Measurements from ENCODE around the gene CCL26. TPM values are rescaled to one million over a fixed set of nuclear protein-coding genes. Genes with fewer than 3 reads are reported as not detected.

The CCL26 gene
- total and polyA plus RNA-seq, 2 of the 13 experiments (the other 11 are each of a cell fraction or from before 2014, with no cell fraction given): 0.16 TPM; not detected in 1

DNA sequence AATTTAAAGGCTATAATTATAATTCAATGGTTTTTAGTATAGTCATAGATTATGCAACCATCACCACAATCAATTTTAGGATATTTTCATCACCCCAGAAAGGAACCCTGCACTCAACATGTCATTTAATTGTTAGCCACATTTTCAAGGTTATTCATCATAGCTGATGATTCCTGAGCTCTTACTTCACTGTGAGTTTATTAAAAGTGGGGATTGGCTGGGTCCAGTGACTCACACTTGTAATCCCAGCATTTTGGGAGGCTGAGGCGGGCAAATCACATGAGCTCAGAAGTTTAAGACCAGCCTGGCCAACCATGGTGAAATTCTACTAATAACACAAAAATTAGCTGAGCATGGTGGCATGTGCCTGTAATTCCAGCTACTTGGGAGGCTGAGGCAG lies 787 bp downstream of the CCL26 start:
- Histone ChIP-seq H3K27ac (ENCODE audit: extremely low read length, insufficient read depth, low read length) (no peak overlapping the region), H3K4me1 (ENCODE audit: insufficient read depth, low read length) (peaks cover 20% of the 10 kb centered on the region), H3K27me3 (ENCODE audit: control insufficient read depth in 1 of 2, insufficient read depth in 2 of 2, low read length in 2 of 2) (peaks cover 0 to 3% of the 10 kb centered on the region in 2 experiments; a peak in 1 of 5 replicates), H3K36me3 (replicated peaks in 1 of 2; ENCODE audit: control insufficient read depth in 1 of 2, insufficient read depth in 2 of 2, low read length in 2 of 2) (no peaks in the 10 kb centered on the region), H3K79me2 (ENCODE audit: insufficient read depth, low read length) (no peaks in the 10 kb centered on the region), H3K9me3 (ENCODE audit: low read length) (no peaks in the 10 kb centered on the region), H4K20me1 (ENCODE audit: insufficient read depth, low read length) (no peaks in the 10 kb centered on the region), H3K4me2 (ENCODE audit: low read depth, low read length) (no peak overlapping the region), H2AFZ (ENCODE audit: low read length) (no peak overlapping the region), H3K9ac (ENCODE audit: insufficient read depth, low read depth, low read length) (no peak overlapping the region), H3K4me3 (replicated peaks in 1 of 3; ENCODE audit: insufficient read depth in 1 of 3, low read depth in 2 of 3, low read length in 3 of 3) (no peak overlapping the region)
- CTCF ChIA-PET (ENCODE audit: low intra/inter-chr PET ratio, low total read pairs): no interaction called here
- WGBS (ENCODE audit: low lambda C conversion rate): 69% methylated on average over 1 of the region's 1 CpG
- in situ Hi-C loops (cut with HindIII; ENCODE audit: extremely low pct_ligation_motif_present, low pct_unique_long_range_greater_than_20kb): no loop called here
- intact Hi-C loops (cut with micrococcal nuclease; ENCODE audit: unreplicated experiment): no loop called here
- POLR2A ChIA-PET: no interaction called here
- ATAC-seq (no peak), DNase-seq (ENCODE audit: low spot score) (no peak), FAIRE-seq (no peak)
- no TSS peak for BruUV-seq (replicated peaks)
- TF ChIP-seq, protein P1, sequence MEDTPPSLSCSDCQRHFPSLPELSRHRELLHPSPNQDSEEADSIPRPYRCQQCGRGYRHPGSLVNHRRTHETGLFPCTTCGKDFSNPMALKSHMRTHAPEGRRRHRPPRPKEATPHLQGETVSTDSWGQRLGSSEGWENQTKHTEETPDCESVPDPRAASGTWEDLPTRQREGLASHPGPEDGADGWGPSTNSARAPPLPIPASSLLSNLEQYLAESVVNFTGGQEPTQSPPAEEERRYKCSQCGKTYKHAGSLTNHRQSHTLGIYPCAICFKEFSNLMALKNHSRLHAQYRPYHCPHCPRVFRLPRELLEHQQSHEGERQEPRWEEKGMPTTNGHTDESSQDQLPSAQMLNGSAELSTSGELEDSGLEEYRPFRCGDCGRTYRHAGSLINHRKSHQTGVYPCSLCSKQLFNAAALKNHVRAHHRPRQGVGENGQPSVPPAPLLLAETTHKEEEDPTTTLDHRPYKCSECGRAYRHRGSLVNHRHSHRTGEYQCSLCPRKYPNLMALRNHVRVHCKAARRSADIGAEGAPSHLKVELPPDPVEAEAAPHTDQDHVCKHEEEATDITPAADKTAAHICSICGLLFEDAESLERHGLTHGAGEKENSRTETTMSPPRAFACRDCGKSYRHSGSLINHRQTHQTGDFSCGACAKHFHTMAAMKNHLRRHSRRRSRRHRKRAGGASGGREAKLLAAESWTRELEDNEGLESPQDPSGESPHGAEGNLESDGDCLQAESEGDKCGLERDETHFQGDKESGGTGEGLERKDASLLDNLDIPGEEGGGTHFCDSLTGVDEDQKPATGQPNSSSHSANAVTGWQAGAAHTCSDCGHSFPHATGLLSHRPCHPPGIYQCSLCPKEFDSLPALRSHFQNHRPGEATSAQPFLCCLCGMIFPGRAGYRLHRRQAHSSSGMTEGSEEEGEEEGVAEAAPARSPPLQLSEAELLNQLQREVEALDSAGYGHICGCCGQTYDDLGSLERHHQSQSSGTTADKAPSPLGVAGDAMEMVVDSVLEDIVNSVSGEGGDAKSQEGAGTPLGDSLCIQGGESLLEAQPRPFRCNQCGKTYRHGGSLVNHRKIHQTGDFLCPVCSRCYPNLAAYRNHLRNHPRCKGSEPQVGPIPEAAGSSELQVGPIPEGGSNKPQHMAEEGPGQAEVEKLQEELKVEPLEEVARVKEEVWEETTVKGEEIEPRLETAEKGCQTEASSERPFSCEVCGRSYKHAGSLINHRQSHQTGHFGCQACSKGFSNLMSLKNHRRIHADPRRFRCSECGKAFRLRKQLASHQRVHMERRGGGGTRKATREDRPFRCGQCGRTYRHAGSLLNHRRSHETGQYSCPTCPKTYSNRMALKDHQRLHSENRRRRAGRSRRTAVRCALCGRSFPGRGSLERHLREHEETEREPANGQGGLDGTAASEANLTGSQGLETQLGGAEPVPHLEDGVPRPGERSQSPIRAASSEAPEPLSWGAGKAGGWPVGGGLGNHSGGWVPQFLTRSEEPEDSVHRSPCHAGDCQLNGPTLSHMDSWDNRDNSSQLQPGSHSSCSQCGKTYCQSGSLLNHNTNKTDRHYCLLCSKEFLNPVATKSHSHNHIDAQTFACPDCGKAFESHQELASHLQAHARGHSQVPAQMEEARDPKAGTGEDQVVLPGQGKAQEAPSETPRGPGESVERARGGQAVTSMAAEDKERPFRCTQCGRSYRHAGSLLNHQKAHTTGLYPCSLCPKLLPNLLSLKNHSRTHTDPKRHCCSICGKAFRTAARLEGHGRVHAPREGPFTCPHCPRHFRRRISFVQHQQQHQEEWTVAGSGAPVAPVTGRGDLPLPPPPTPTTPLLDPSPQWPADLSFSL (CRISPR knock-in tag; IDR thresholded peaks at IDR 0.05): no peak
- TF ChIP-seq GABPB1 (CRISPR knock-in tag; IDR thresholded peaks at IDR 0.05): no peak
- TF ChIP-seq, protein P2, sequence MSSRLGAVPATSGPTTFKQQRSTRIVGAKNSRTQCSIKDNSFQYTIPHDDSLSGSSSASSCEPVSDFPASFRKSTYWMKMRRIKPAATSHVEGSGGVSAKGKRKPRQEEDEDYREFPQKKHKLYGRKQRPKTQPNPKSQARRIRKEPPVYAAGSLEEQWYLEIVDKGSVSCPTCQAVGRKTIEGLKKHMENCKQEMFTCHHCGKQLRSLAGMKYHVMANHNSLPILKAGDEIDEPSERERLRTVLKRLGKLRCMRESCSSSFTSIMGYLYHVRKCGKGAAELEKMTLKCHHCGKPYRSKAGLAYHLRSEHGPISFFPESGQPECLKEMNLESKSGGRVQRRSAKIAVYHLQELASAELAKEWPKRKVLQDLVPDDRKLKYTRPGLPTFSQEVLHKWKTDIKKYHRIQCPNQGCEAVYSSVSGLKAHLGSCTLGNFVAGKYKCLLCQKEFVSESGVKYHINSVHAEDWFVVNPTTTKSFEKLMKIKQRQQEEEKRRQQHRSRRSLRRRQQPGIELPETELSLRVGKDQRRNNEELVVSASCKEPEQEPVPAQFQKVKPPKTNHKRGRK (CRISPR knock-in tag; IDR thresholded peaks at IDR 0.05): no peak
- TF ChIP-seq ZNF737 (CRISPR knock-in tag; IDR thresholded peaks at IDR 0.05; ENCODE audit: borderline replicate concordance): no peak
- no peak for TF ChIP-seq ZNF670 (CRISPR knock-in tag; IDR thresholded peaks at IDR 0.05; ENCODE audit: borderline replicate concordance)
- TF ChIP-seq U2AF1 (optimal IDR thresholded peaks at IDR 0.05; ENCODE audit: low read depth, low read length): no peak
- TF ChIP-seq, protein P3, sequence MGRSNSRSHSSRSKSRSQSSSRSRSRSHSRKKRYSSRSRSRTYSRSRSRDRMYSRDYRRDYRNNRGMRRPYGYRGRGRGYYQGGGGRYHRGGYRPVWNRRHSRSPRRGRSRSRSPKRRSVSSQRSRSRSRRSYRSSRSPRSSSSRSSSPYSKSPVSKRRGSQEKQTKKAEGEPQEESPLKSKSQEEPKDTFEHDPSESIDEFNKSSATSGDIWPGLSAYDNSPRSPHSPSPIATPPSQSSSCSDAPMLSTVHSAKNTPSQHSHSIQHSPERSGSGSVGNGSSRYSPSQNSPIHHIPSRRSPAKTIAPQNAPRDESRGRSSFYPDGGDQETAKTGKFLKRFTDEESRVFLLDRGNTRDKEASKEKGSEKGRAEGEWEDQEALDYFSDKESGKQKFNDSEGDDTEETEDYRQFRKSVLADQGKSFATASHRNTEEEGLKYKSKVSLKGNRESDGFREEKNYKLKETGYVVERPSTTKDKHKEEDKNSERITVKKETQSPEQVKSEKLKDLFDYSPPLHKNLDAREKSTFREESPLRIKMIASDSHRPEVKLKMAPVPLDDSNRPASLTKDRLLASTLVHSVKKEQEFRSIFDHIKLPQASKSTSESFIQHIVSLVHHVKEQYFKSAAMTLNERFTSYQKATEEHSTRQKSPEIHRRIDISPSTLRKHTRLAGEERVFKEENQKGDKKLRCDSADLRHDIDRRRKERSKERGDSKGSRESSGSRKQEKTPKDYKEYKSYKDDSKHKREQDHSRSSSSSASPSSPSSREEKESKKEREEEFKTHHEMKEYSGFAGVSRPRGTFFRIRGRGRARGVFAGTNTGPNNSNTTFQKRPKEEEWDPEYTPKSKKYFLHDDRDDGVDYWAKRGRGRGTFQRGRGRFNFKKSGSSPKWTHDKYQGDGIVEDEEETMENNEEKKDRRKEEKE (IDR thresholded peaks at IDR 0.05): no peak
- TF ChIP-seq ATAD3A (CRISPR knock-in tag; IDR thresholded peaks at IDR 0.05): no peak
- no peak for TF ChIP-seq ZNF549 (CRISPR knock-in tag; IDR thresholded peaks at IDR 0.05)
- no peak for TF ChIP-seq TGIF2 (CRISPR knock-in tag; IDR thresholded peaks at IDR 0.05)
- no peak for TF ChIP-seq ZNF225 (CRISPR knock-in tag; IDR thresholded peaks at IDR 0.05)

All from HepG2 (cell line).